ENCODE measurements around the gene PHF24. TPM values are rescaled to one million over a fixed set of nuclear protein-coding genes. Genes with fewer than 3 reads are reported as not detected.

The PHF24 gene
- polyA plus RNA-seq (2013): 0.34 and 0.62 TPM in 2 replicates

DNA sequence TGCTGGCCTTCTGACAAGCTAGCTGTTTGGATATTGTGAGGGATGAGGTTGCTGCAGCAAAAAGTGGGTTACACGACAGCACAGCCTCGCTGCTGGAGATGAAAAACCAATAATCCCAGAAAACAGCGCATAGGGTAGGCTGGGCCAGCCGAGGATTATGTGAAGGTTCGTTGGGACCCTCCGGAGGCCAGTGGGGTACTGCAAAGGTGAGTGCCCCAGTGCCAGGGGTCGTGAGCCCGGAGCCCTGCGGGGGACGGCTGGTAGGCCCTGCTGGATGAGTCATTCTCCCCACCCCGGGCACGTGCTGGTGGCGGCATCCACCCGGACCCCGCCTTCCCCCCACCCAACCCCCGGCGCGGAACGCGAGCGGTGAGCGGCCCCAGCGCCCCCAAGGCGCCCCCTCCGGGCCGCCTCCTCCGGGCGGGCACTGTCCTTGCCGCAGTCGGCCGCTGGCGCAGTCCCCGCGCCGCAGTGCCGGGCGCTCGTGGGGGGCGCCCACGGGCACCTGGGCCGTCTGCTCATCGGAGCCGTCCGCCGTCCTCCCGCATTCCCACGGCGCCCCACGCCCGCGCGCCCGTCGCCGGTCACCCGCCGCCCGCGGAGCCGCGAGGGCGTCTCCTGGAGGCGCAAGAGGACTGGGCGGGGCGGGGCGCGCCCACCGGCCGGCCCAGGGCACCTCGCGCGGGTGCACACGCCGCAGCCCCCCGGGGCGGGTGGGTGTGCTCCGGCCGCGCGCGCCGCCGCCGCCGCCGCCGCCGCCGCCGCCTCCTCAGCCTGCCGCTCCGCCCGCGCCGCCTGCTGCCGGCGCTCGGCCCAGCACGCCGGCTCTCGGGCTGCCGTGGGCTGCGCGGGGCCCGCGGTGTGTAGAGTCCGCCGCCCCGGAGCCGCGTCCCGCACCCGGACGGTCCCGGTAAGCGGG is at the start of gene PHF24:
TSS of gene PHF24 (plus strand) at position 794 of the 919 bp plus-strand sequence. CDS start 13,014 bp downstream, outside the sequence.
- H4K91ac ChIP-seq (ENCODE audit: low read depth, low read length): no peak within 1 kb of the TSS
- H2AFZ ChIP-seq (ENCODE audit: insufficient read depth, low read length, poor library complexity): peak within 1 kb of the TSS; percentile 52
- H3K4me1 ChIP-seq (ENCODE audit: control insufficient read depth in 1 of 2, insufficient read depth in 2 of 2, low read length in 2 of 2): peaks cover 4 to 5% of the 10 kb centered on the region in 2 experiments
- no peak within 1 kb of the TSS for H3K9ac ChIP-seq (ENCODE audit: low read length)
- H3K14ac ChIP-seq (ENCODE audit: low read length): no peak within 1 kb of the TSS
- peaks cover 4% of the 10 kb centered on the region for H3K9me3 ChIP-seq (ENCODE audit: insufficient read depth, low read depth, low read length)
- peak in 1 of 2 donors; percentile 41 for DNase-seq
- no peak within 1 kb of the TSS for H3K18ac ChIP-seq (ENCODE audit: low read length)
- no peak within 1 kb of the TSS for H2BK120ac ChIP-seq (ENCODE audit: insufficient read depth, low read length, poor library complexity)
- H3K79me2 ChIP-seq (ENCODE audit: control insufficient read depth, insufficient read depth, low read length, poor library complexity): no peaks in the 10 kb centered on the region
- WGBS (ENCODE audit: extremely low coverage, insufficient coverage, insufficient read length): no CpG with 5 or more reads among the region's 116 CpGs
- H4K12ac ChIP-seq (ENCODE audit: low read depth, low read length): no peak within 1 kb of the TSS
- H3K4ac ChIP-seq (ENCODE audit: low read depth, low read length): no peak within 1 kb of the TSS
- H3K23ac ChIP-seq (ENCODE audit: low read length): no peak within 1 kb of the TSS
- H2BK12ac ChIP-seq (ENCODE audit: low read length): no peak within 1 kb of the TSS
- no peak within 1 kb of the TSS for H2AK5ac ChIP-seq (ENCODE audit: low read length)
- H3K27me3 ChIP-seq (ENCODE audit: insufficient read depth, low read length): peaks cover 36% of the 10 kb centered on the region
- H2BK5ac ChIP-seq (ENCODE audit: low read depth, low read length, poor library complexity): no peak within 1 kb of the TSS
- peak within 1 kb of the TSS; percentile 74 for H3K4me3 ChIP-seq (ENCODE audit: low read depth, low read length)
- no peaks in the 10 kb centered on the region for H3K36me3 ChIP-seq (ENCODE audit: control insufficient read depth in 1 of 2, insufficient read depth in 2 of 2, low read length in 2 of 2)
- peak within 1 kb of the TSS; percentile 99 for H3K4me2 ChIP-seq (ENCODE audit: low read length)
- no peaks in the 10 kb centered on the region for H3K79me1 ChIP-seq (ENCODE audit: low read length)
- H4K8ac ChIP-seq (ENCODE audit: low read depth, low read length): no peak within 1 kb of the TSS
- H3K27ac ChIP-seq (ENCODE audit: low read depth, low read length): no peak within 1 kb of the TSS

DNA sequence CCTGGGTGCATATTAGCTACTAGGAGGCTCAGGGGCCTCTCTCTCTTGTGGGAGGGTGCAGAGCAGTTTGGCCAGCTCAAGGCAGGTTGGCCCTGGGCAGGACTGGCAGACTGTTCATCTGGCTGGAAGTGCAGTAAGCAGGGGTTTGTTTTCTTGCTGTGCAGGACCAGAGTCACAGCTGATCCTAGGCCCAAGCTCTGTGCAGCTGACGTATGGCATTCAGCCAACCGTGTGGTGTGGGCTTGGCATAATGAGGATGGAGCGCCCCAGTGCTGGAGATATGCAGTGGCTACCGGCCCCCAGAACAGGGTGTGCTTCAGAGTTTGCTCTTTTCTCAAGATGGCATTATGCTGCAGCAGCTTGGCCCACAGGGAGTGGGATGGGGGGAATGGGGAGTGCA is 31.0 kb upstream of the PHF24 start:
- H3K4me3 ChIP-seq (ENCODE audit: low read depth, low read length): no peak overlapping the region
- no peaks in the 10 kb centered on the region for H3K27me3 ChIP-seq (ENCODE audit: insufficient read depth, low read length)
- no peaks in the 10 kb centered on the region for H3K9me3 ChIP-seq (ENCODE audit: insufficient read depth, low read depth, low read length)
- H3K36me3 ChIP-seq (ENCODE audit: control insufficient read depth in 1 of 2, insufficient read depth in 2 of 2, low read length in 2 of 2): no peaks in the 10 kb centered on the region
- no peak overlapping the region for H4K8ac ChIP-seq (ENCODE audit: low read depth, low read length)
- no peak overlapping the region for H3K14ac ChIP-seq (ENCODE audit: low read length)
- no peaks in the 10 kb centered on the region for H3K79me2 ChIP-seq (ENCODE audit: control insufficient read depth, insufficient read depth, low read length, poor library complexity)
- no peak overlapping the region for H3K18ac ChIP-seq (ENCODE audit: low read length)
- no peak overlapping the region for H4K12ac ChIP-seq (ENCODE audit: low read depth, low read length)
- H3K79me1 ChIP-seq (ENCODE audit: low read length): no peaks in the 10 kb centered on the region
- H2BK120ac ChIP-seq (ENCODE audit: insufficient read depth, low read length, poor library complexity): no peak overlapping the region
- H3K9ac ChIP-seq (ENCODE audit: low read length): no peak overlapping the region
- WGBS (ENCODE audit: extremely low coverage, insufficient coverage, insufficient read length): no CpG with 5 or more reads among the region's 4 CpGs
- H4K91ac ChIP-seq (ENCODE audit: low read depth, low read length): no peak overlapping the region
- no peak overlapping the region for H2BK12ac ChIP-seq (ENCODE audit: low read length)
- H3K4ac ChIP-seq (ENCODE audit: low read depth, low read length): no peak overlapping the region
- H2BK5ac ChIP-seq (ENCODE audit: low read depth, low read length, poor library complexity): no peak overlapping the region
- H3K27ac ChIP-seq (ENCODE audit: low read depth, low read length): no peak overlapping the region
- H3K4me2 ChIP-seq (ENCODE audit: low read length): no peak overlapping the region
- no peak overlapping the region for H2AFZ ChIP-seq (ENCODE audit: insufficient read depth, low read length, poor library complexity)
- no peak overlapping the region for H2AK5ac ChIP-seq (ENCODE audit: low read length)
- H3K23ac ChIP-seq (ENCODE audit: low read length): no peak overlapping the region
- no peaks in the 10 kb centered on the region for H3K4me1 ChIP-seq (ENCODE audit: control insufficient read depth in 1 of 2, insufficient read depth in 2 of 2, low read length in 2 of 2)
- no peak for DNase-seq

DNA sequence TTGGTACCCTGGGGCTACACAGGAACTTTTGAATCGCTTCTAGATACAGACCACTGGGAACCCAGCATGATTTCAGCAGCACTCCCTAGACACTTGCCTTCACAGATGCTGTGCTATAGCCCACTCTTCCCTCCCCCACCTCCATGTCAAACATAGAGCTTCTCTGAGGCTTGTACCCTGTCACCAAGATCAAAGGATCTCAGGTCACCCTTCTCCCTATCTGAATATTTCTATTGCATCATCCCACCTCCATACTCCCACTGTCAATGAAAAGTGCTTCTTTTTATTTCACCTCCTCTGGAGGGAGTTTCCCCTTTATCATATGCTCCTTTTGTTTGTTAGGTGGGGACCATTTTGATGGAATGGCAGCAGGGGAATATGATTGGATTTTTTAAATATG is 29.2 kb upstream of the PHF24 start:
- no peak overlapping the region for H3K23ac ChIP-seq (ENCODE audit: low read length)
- no peak overlapping the region for H3K4me3 ChIP-seq (ENCODE audit: low read depth, low read length)
- H3K4me2 ChIP-seq (ENCODE audit: low read length): no peak overlapping the region
- no peak overlapping the region for H2BK12ac ChIP-seq (ENCODE audit: low read length)
- H3K4me1 ChIP-seq (ENCODE audit: control insufficient read depth in 1 of 2, insufficient read depth in 2 of 2, low read length in 2 of 2): no peaks in the 10 kb centered on the region
- H2BK120ac ChIP-seq (ENCODE audit: insufficient read depth, low read length, poor library complexity): no peak overlapping the region
- H4K12ac ChIP-seq (ENCODE audit: low read depth, low read length): no peak overlapping the region
- no peaks in the 10 kb centered on the region for H3K9me3 ChIP-seq (ENCODE audit: insufficient read depth, low read depth, low read length)
- H2AK5ac ChIP-seq (ENCODE audit: low read length): no peak overlapping the region
- no peak overlapping the region for H3K18ac ChIP-seq (ENCODE audit: low read length)
- no peaks in the 10 kb centered on the region for H3K36me3 ChIP-seq (ENCODE audit: control insufficient read depth in 1 of 2, insufficient read depth in 2 of 2, low read length in 2 of 2)
- H3K27me3 ChIP-seq (ENCODE audit: insufficient read depth, low read length): no peaks in the 10 kb centered on the region
- H2AFZ ChIP-seq (ENCODE audit: insufficient read depth, low read length, poor library complexity): no peak overlapping the region
- no CpG with 5 or more reads among the region's 1 CpG for WGBS (ENCODE audit: extremely low coverage, insufficient coverage, insufficient read length)
- no peak overlapping the region for H3K27ac ChIP-seq (ENCODE audit: low read depth, low read length)
- no peaks in the 10 kb centered on the region for H3K79me1 ChIP-seq (ENCODE audit: low read length)
- no peak overlapping the region for H3K14ac ChIP-seq (ENCODE audit: low read length)
- no peak overlapping the region for H2BK5ac ChIP-seq (ENCODE audit: low read depth, low read length, poor library complexity)
- no peak overlapping the region for H3K9ac ChIP-seq (ENCODE audit: low read length)
- H3K4ac ChIP-seq (ENCODE audit: low read depth, low read length): no peak overlapping the region
- H4K91ac ChIP-seq (ENCODE audit: low read depth, low read length): no peak overlapping the region
- H4K8ac ChIP-seq (ENCODE audit: low read depth, low read length): no peak overlapping the region
- DNase-seq: no peak
- no peaks in the 10 kb centered on the region for H3K79me2 ChIP-seq (ENCODE audit: control insufficient read depth, insufficient read depth, low read length, poor library complexity)

DNA sequence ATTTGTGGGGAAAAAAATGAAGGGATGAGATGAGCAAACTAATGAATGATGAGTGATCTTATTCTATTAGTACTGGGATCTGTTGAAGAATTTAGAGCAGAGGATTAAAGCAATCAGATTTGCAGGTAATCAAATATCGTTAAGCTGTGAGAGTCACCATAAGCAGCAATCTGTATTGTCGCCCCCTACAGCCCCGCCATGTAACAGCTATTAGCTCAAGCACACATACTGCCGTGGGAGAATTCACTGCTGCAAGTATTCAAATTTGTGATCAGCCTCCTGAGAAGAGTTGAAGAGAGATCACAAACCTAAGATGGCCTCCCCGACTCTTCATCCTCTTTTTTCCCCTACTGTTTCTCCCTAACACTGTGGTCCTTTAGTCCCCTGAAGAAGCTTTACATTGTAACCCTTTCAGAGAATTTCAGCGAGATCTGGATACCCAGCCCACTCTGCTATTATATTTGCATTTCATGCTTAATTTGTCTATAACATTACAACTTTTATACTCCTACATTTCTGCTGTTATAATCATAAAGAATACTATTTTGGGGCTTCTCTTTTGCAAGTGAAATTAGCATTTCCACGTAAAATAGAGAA is 28.5 kb upstream of the PHF24 start:
- no peaks in the 10 kb centered on the region for H3K79me2 ChIP-seq (ENCODE audit: control insufficient read depth, insufficient read depth, low read length, poor library complexity)
- no peaks in the 10 kb centered on the region for H3K27me3 ChIP-seq (ENCODE audit: insufficient read depth, low read length)
- H2BK5ac ChIP-seq (ENCODE audit: low read depth, low read length, poor library complexity): no peak overlapping the region
- no peak overlapping the region for H2BK120ac ChIP-seq (ENCODE audit: insufficient read depth, low read length, poor library complexity)
- DNase-seq: peak in 1 of 2 donors; percentile 34
- no peak overlapping the region for H2AFZ ChIP-seq (ENCODE audit: insufficient read depth, low read length, poor library complexity)
- no peaks in the 10 kb centered on the region for H3K4me1 ChIP-seq (ENCODE audit: control insufficient read depth in 1 of 2, insufficient read depth in 2 of 2, low read length in 2 of 2)
- H3K4me3 ChIP-seq (ENCODE audit: low read depth, low read length): no peak overlapping the region
- no peaks in the 10 kb centered on the region for H3K79me1 ChIP-seq (ENCODE audit: low read length)
- H3K9me3 ChIP-seq (ENCODE audit: insufficient read depth, low read depth, low read length): no peaks in the 10 kb centered on the region
- no CpG with 5 or more reads among the region's 7 CpGs for WGBS (ENCODE audit: extremely low coverage, insufficient coverage, insufficient read length)
- H2AK5ac ChIP-seq (ENCODE audit: low read length): no peak overlapping the region
- H3K9ac ChIP-seq (ENCODE audit: low read length): no peak overlapping the region
- H3K4ac ChIP-seq (ENCODE audit: low read depth, low read length): no peak overlapping the region
- no peak overlapping the region for H3K4me2 ChIP-seq (ENCODE audit: low read length)
- no peak overlapping the region for H3K23ac ChIP-seq (ENCODE audit: low read length)
- H4K91ac ChIP-seq (ENCODE audit: low read depth, low read length): no peak overlapping the region
- no peak overlapping the region for H3K18ac ChIP-seq (ENCODE audit: low read length)
- no peak overlapping the region for H3K27ac ChIP-seq (ENCODE audit: low read depth, low read length)
- no peak overlapping the region for H3K14ac ChIP-seq (ENCODE audit: low read length)
- no peak overlapping the region for H4K12ac ChIP-seq (ENCODE audit: low read depth, low read length)
- no peak overlapping the region for H2BK12ac ChIP-seq (ENCODE audit: low read length)
- H4K8ac ChIP-seq (ENCODE audit: low read depth, low read length): no peak overlapping the region
- no peaks in the 10 kb centered on the region for H3K36me3 ChIP-seq (ENCODE audit: control insufficient read depth in 1 of 2, insufficient read depth in 2 of 2, low read length in 2 of 2)

Measured in trophoblast cell (in vitro differentiated cells and primary cell).